GM03348 (cell line): Measurements from ENCODE around the gene ARHGAP5.
"Not testable (repeated sequence)": the region's sequence is repeated elsewhere in the genome, so short reads cannot be mapped to it uniquely, and the experiment has no call there.

Experiments
- DNase-seq: peaks from one replicate; pipeline ENCODE4 v3.0.0; 2012; ENCODE audit warnings: low spot score

The ARHGAP5 gene

DNA sequence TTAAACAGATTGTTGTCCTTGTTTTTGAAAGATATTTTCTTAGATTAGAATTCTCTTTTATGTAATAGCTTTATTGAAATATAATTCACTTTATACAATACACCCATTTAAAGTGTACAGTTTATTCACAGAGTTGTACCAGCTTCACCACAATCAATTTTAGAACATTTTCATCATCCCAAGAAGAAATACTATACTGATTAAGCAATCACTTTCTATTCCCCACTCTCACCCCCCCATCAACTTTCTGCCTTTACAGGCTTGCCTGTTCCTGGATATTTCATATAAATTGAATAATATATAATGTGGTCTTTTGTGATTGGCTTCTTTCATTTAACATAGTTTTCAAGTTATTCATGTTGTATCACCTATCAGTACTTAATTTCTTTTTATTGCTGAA lies 44.4 kb downstream of the ARHGAP5 start:
- no peak for DNase-seq

DNA sequence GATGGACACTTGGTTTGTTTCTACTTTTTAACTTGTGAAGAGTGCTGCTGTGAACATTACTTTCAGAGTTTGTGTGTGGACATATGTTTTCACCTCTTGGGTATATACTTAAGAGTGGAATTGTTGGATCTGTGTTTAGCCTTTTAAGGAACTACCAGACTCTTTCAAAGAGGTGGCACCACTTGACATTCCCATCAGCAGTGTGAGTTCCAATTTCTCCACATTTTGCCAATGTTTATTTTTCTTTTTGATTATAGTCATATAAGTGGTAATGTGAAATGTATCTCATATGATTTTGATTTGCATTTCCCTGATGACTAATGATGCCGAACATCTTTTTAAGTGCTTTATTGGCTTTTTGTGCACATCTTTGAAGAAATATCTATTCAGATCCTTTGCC lies 44.8 kb downstream of the ARHGAP5 start:
- no peak for DNase-seq

DNA sequence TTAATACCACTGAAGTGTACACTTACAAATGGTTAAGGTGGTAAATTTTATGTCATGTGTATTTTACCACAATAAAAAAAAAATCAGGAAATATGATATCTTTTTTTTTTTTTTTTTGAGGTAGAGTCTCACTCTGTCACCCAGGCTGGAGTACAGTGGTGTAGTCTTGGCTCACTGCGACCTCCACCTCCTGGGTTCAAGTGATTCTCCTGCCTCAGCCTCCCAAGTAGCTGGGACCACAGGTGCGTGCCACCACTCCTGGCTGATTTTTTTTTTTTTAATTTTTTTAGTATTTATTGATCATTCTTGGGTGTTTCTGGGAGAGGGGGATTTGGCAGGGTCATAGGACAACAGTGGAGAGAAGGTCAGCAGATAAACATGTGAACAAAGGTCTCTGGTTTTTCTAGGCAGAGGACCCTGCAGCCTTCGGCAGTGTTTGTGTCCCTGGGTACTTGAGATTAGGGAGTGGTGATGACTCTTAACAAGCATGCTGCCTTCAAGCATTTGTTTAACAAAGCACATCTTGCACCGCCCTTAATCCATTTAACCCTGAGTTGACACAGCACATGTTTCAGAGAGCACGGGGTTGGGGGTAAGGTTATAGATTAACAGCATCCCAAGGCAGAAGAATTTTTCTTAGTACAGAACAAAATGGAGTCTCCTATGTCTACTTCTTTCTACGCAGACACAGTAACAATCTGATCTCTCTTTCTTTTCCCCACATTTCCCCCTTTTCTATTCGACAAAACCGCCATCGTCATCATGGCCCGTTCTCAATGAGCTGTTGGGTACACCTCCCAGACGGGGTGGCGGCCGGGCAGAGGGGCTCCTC lies 50.0 kb downstream of the ARHGAP5 start:
- DNase-seq: not testable (repeated sequence)

DNA sequence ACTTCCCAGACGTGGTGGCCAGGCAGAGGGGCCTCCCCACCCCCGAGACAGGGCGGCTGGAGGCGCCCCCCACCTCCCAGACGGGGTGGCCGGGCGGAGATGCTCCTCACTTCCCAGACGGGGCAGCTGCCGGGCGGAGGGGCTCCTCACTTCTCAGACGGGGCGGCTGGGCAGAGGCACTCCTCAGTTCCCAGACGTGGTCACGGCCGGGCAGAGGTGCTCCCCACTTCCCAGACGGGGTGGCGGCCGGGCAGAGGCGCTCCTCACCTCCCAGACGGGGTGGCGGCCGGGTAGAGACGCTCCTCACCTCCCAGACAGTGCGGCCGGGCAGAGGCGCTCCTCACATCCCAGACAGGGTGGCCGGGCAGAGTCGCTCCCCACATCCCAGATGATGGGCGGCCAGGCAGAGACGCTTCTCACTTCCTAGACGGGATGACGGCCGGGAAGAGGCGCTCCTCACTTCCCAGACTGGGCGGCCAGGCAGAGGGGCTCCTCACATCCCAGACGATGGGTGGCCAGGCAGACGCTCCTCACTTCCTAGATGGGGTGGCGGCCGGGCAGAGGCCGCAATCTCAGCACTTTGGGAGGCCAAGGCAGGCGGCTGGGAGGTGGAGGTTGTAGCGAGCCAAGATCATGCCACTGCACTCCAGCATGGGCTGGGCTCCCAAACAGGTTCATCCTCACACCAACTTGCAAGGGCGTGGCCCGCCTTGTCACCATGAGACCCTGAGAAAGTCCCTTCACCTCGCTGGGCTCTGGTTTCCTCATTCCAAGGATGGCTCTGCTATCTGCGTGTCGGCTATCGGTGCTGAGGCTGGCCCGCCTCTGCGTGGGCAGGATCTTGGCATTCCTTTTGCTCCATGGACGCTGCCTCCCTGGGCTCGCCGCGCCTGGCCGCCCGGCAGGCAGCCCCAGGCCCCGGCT lies 50.9 kb downstream of the ARHGAP5 start:
- not testable (repeated sequence) for DNase-seq

DNA sequence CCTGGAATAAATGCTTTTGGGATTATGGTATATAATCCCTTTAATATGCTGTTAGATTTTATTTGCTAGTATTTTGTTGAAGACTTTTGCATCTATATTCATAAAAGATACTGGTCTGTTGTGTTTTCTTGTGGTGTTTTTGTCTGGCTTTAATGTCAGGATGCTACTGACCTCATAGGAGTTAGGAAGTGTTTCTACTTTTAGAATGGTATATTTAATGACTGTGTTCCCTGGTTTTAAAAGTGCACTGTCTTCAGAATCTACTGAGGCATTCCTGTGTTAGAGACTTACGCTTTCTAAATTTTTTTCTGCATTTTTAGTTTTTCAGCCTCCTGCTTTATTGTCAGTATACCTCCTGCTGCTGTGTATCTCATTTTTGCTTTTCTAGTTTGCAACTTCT lies 51.6 kb downstream of the ARHGAP5 start:
- no peak for DNase-seq

DNA sequence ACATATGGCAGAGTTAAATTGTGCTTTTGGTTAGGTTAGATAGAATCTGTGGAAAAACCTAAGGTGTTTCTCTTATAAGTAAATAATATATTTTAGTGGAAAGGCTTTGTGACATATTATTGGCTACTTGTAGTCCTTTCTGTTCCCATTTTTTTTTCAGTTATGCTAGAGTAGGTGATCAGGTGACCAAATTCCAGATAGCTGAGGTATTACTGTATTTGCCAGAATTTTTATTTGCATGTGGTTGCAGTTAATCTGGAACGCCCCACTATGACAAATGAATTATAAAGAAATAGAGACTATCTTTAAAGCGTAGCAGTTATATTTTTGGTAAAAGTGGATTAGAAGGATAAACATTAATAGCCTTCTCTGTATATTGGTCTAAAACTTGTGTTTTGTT lies 52.0 kb downstream of the ARHGAP5 start:
- peak; percentile 62 for DNase-seq

DNA sequence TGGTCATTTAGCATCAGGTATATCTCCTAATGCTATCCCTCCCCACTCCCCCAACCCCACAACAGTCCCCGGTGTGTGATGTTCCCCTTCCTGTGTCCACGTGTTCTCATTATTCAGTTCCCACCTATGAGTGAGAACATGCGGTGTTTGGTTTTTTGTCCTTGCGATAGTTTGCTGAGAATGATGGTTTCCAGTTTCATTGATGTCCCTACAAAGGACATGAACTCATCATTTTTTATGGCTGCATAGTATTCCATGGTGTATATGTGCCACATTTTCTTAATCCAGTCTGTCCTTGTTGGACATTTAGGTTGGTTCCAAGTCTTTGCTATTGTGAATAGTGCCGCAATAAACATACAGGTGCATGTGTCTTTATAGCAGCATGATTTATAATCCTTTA lies 54.6 kb downstream of the ARHGAP5 start:
- DNase-seq: not testable (repeated sequence)

DNA sequence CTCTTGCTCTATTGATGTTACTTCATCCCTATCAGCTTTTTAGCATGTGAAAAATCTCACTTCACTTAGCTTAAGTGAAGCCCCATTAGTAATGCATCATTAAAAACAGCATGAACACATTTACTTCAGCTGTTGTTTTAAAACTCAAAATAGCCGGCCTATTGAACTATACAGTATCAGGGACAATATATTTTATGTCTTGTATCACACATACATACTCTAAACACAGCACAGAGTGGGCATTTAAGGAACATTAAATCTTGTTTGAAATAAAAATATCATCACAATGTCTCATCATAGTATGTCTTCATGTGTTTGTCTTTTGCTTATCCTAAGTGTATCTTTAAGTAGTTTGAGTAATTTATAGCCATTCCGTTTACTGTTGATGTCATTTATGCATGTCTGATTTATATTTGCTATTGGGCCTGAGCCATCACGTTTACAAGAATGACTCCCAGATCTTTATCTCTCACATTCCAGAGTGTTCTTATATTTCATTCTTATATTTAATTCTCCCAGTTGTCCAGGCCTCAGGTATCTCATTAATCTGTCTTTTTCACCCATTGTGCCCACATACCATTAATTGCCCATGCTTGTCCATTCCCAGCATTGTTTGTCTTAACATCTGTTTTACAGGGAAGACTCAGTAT lies 57.5 kb downstream of the ARHGAP5 start:
- peak; percentile 4 for DNase-seq

DNA sequence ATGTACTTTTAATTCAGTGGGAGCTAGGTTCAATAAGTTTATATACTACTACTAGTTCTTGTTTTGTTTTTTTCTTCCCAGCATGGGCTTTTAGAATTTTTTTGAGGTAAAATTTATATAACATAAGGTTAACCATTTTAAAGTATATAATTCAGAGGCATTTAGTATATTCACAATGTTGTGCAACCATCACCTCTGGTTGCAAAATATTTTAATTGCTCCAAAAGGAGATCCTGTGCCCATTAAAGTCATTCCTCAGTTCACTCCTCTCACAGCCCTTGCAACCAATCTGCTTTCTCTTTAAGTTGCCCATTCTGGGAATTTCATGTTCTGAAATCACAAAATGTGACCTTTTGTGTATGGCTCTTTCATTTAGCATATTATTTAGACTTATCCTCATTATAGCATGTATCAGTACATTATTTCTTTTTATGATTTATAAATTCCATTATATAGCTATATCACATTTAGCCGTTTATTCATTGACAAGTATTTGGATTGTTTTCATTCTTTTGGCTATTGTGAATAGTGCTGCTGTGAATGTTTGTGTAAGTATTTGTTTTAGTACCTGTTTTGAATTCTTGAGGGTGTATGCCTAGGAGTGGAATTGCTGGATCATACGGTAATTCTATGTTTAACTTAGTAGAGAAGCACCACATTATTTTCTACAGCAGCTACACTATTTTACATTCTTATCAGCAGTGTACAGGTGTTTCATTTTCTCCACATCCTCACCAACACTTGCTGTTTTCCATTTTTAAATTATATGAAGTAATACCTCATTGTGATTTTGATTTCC lies 59.1 kb downstream of the ARHGAP5 start:
- no peak for DNase-seq

DNA sequence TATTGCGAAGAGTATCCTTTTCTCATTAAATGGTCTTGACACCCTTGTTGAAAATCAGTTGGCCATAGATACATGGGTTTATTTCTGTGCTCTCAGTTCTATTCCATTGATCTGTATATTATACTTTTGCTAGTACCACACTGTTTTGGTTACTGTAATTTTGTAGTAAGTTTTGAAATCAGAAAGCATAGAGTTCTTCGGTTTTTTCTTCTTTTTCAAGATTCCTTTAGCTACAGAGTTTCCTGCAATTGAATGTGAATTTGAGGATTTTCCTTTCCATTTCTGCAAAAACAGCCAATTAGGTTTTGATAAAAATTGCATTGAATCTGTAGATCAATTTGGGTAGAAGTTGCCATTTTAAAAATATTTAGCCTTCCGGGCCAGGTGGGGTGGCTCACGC lies 60.2 kb downstream of the ARHGAP5 start:
- DNase-seq: no peak

DNA sequence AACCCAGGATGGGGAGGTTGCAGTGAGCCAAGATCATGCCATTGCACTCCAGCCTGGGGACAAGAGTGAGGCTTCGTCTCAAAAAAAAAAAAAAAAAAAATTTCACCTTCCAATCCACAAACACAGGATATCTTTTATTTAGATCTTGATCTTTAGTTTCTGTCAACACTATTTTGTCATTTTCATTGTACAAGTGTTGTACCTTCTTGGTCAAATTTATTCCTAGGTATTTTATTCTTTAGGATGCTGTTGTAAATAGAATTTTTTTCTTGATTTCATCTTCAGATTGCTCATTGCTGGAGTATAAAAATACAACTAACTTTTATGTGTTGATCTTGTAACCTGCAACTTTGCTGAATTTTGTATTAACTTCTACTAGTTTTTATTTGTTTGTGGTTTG lies 60.8 kb downstream of the ARHGAP5 start:
- no peak for DNase-seq

DNA sequence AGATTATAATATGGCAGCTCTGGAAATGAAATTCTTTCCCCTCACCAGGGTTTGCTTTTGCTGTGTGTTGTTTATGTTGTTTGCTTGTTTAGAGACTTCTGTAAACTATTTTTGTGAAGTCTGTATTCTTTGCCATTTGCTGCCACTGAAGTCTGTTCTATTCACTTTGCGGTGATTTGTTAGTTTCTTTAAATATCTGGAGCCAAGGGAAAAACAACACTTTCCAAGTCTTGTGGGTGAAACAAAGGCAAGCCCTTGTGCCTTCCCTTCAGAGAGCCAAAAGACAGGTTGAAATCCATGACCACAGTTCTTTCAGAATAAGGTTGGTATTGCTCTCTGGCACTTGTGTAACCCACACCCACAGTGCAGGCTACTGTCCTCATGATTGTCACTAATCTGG lies 65.2 kb downstream of the ARHGAP5 start:
- no peak for DNase-seq

DNA sequence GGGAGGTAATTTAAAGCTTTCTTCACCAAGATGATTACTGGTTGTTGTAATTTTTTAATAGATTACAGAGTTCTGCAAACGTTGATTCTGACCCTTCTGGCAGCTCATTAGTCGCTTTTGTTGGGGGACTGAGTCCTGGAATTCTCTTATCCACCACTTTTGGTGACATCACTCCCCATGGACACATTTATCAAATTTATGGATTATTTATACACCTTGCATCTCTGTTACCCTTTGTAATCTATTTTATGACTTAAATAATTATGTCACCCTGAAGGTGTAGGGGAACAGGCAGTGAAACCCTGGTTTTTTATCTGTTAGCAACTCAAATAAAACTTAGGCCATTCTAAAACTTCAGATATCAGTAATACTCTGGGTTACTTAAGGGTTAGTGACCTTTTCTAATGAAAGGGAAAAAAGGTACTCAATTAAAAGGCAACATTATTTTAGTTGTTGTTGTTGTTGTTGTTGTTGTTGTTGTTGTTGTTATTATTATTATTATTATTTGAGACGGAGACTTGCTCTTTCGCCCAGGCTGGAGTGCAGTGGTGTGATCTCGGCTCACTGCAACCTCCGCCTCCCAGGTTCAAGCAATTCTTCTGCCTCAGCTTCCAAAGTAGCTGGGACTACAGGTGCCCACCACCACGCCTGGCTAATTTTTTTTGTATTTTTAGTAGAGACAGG lies 65.8 kb downstream of the ARHGAP5 start:
- no peak for DNase-seq

DNA sequence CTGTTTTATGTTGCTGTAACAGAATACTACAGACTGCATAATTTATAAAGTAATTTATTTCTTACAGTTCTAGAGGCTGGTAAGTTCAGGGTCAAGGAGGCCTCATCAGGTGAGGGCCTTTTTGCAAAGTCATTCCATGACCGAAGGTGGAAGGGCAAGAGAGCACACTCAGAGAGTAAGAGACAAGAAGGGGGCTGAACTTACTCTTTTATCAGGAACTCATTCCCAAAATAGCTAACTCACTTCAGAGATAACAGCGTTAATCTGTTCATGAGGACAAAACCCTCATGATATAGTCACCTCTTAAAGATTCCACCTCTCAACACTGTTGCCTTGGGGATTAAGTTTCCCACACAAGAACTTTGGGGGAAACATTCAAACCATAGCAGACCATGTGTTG lies 73.3 kb downstream of the ARHGAP5 start:
- no peak for DNase-seq

DNA sequence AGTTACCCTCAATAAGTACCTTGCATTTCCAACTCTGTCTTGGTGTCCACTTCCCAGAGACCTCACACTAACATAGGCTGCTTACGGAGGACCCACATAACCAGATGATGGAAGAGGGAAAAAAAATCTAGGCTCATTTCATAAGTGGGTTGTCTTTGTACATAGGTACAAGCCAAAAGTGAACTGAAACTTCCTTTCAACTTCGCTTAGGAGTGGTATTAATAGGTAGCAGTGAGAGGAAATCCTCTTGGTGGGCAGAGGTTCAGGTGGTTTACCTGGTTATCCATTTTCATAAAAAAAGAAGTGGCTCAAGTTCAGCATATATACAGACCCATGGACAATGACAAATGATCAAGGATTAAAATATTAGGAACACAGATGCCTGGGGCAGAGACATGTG lies 88.9 kb downstream of the ARHGAP5 start:
- no peak for DNase-seq

DNA sequence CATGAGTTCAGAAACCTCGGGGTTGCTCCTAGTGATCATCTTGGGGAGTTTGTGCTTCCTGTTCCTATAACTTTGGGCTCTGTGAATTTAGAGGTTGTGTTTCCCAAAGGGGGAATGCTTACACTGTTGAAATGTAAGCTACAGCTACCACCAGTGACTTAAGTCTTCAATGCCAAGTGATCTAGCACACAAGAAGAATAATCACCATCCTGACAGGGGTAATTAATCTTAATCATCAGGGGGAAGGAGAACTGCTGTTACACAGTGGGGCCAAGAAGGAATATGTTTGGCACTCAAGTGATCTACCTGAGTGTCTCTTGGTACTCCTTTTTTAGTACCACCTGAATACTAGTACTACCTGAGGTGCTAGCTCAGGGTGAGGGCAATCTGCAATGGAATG lies 89.8 kb downstream of the ARHGAP5 start:
- no peak for DNase-seq

DNA sequence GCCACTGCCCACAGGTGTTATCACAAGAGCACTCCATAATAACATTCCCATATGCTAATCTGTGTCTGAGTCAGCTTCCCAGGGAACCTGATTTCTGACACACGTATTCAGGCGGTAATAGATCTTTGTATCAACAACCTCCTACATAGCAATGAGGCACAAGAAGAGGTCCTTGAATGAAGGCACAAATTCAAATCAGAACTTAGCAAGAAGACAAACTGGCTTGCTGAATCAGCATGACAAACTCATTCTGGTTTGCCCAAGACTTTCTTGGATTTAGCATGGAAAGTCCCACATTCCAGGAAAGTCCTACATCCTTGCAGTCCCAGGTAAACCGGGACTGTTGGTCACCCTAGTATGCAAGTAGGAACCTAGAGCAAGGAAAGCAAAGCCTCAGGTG lies 90.8 kb downstream of the ARHGAP5 start:
- no peak for DNase-seq

DNA sequence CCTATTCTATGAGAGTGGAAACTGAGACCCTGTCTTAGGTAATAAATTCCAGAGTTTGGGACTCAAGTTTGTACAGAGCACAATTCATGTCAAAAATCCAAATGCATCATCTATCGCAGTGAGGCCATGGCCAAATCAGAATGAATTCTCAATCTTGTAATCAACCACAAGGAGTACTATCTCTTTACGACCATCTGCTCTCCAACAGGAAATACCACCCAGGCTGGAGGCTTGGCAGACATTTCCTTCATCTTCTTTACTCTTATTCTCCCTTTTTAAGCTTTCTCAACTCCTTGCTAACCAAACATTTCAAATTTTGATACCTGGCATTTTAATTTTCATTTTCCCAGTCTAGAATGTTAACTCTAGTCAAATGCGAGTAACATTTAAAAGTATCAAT lies 92.1 kb downstream of the ARHGAP5 start:
- DNase-seq: no peak

DNA sequence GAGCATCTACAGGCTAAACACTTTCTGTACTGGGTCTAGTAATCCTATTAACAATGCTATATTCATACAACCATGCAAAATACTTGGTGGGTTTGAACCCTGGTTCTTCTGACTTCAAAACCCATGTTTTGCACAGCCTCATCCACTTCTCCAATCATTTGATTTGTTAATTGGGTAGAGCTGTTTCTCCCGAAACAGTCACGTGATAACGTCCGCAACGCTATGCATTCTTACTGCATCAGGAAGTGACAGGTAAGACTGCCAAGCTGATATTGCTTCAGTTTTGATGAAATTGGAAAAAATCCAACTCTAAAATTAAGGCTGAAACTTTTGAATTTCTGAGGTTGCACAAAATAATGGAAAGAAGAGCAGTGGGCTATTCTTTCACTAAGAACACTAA lies 94.4 kb downstream of the ARHGAP5 start:
- no peak for DNase-seq

DNA sequence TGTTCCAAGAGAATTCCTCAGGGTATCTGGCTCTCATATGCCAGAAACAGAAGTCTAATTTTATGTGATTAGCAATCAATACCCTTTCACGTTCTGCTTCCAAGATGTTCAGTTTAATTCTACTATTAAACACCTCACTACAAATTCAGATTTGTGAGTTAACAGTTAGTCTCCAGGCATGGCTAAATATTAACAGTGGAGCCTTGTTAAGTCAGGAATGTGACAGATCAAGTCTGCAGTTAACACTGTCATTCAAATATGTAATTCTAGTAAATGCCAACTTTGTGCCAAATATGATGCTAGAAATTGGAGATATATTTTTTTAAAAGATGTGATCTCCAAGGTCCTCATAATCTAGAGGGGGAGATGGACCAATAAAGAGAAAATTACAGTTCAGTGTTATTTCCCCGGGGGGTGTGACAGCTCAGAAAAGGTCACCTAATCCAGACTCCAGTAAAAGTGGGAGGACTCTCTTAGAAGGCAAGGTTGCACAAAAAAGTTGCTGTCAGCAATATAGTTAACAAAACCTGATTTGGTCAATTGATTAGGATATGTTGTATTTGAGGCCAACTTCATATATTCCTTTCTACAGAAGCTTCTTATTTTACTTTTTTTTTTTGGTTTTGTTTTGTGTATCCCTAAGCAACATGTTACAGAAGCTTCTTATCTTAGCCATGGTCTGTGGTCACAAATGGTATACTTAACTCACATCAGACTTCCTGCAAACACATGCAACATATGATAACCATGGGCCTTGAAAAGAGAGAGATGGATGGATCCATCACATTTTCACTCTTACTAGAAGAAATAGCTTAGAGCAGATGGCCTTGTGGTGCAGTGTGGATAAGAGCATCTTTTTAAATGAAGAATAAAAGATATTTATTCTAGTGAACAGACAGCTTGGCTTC lies 106.3 kb downstream of the ARHGAP5 start:
- DNase-seq: no peak
